ENCODE data around the gene NELFB.

DNA sequence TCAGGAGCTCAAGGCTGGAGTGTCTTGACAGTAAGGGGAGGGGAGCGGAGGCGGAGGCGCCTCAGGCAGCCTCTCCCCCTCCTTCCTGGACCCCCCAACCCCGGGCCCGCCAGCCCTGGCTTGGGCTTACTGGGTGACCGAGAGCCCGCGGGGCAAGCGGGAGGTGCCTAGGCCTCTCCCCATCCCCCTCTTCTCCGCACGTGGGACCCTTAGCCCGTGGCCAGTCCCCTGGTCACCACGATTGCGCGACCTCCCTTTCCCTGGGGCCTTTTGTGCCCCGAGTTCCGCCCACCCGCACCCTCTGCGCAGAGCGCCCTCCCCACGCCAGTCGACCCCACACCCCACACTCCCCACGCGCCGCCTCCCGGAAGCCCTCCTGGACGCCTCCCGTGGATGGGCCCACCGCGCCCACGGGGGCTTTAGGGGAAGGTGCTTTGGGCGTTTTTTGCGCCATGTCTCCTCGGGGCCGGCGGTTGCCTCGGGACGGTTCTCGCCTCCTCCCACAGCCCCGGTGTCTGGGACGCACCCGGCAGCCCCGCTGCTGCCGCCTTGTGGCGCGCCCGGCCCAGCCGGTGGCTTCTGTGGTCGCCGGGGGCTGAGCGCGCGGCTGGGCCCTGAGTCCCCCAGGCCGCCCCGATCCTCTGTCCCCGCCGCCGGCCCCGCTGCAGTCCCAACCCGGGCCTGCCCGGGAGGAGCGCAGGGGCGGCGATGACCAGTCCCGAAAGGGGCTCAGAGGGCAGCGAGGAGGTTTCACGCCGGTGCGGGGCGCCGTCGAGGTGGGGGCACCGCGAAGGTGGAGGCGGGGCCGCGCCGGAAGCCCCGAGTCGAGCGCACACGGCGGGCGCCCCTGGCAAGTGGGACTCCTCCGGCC is 25.6 kb downstream of the NELFB start:
- TF ChIP-seq, protein P1, sequence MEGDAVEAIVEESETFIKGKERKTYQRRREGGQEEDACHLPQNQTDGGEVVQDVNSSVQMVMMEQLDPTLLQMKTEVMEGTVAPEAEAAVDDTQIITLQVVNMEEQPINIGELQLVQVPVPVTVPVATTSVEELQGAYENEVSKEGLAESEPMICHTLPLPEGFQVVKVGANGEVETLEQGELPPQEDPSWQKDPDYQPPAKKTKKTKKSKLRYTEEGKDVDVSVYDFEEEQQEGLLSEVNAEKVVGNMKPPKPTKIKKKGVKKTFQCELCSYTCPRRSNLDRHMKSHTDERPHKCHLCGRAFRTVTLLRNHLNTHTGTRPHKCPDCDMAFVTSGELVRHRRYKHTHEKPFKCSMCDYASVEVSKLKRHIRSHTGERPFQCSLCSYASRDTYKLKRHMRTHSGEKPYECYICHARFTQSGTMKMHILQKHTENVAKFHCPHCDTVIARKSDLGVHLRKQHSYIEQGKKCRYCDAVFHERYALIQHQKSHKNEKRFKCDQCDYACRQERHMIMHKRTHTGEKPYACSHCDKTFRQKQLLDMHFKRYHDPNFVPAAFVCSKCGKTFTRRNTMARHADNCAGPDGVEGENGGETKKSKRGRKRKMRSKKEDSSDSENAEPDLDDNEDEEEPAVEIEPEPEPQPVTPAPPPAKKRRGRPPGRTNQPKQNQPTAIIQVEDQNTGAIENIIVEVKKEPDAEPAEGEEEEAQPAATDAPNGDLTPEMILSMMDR (IDR thresholded peaks at IDR 0.05): peak in 1 of 2 donors; percentile 46
- TF ChIP-seq POLR2A (IDR thresholded peaks at IDR 0.05): no peak
- no peak for TF ChIP-seq EP300 (IDR thresholded peaks at IDR 0.05)

All from suprapubic skin (tissue), 3 donors.